ENCODE measurements around the gene XPR1. TPM values are rescaled to one million over a fixed set of nuclear protein-coding genes. Genes with fewer than 3 reads are reported as not detected.

The XPR1 gene
- total and polyA plus RNA-seq, 2 of the 8 experiments (the other 6 are each of a cell fraction or from before 2014, with no cell fraction given): 28.6 to 43.9 TPM

GRCh38 chr1:180863158-180863775 is 231.4 kb downstream of the XPR1 start:
- H3K79me1 ChIP-seq (ENCODE audit: low read depth, low read length): no peaks in the 10 kb centered on the region
- H2AK5ac ChIP-seq (ENCODE audit: low read depth, low read length): no peak overlapping the region
- H3K4me3 ChIP-seq (ENCODE audit: extremely low read depth in 1 of 4, insufficient read depth in 2 of 4, low read depth in 3 of 4, low read length in 4 of 4): no peak overlapping the region
- no peak overlapping the region for H3K4me2 ChIP-seq (ENCODE audit: insufficient read depth in 1 of 2, low read depth in 2 of 2, low read length in 2 of 2)
- no peaks in the 10 kb centered on the region for H3K27me3 ChIP-seq (replicated peaks in 1 of 4; ENCODE audit: control insufficient read depth in 3 of 4, extremely low read depth in 1 of 4, insufficient read depth in 3 of 4, low read length in 3 of 4)
- H3K18ac ChIP-seq (ENCODE audit: extremely low read depth, low read length): no peak overlapping the region
- no peak overlapping the region for H2AFZ ChIP-seq (ENCODE audit: low read length)
- H2BK15ac ChIP-seq (ENCODE audit: low read length): no peak overlapping the region
- no peaks in the 10 kb centered on the region for H3K23me2 ChIP-seq (ENCODE audit: low read depth, low read length)
- peaks cover 0 to 11% (median 2%) of the 10 kb centered on the region in 4 experiments; a peak in 2 of 8 replicates for H3K36me3 ChIP-seq (ENCODE audit: control insufficient read depth in 2 of 4, insufficient read depth in 4 of 4, low read length in 3 of 4)
- H4K20me1 ChIP-seq (replicated peaks in 1 of 2; ENCODE audit: control insufficient read depth in 1 of 2, insufficient read depth in 2 of 2, low read length in 2 of 2): no peaks in the 10 kb centered on the region
- H3K56ac ChIP-seq (replicated peaks; ENCODE audit: insufficient read length, low read depth, low read length): no peak overlapping the region
- H2BK120ac ChIP-seq (replicated peaks; ENCODE audit: low read depth, low read length): no peak overlapping the region
- H2BK5ac ChIP-seq (ENCODE audit: low read depth, low read length): no peak overlapping the region
- no peak overlapping the region for H3K23ac ChIP-seq (ENCODE audit: insufficient read length)
- no peaks in the 10 kb centered on the region for H3K79me2 ChIP-seq (ENCODE audit: control insufficient read depth in 1 of 2, insufficient read depth in 2 of 2, low read length in 2 of 2)
- no peak overlapping the region for H3K4ac ChIP-seq (replicated peaks; ENCODE audit: insufficient read length, low read depth, low read length)
- POLR2A ChIA-PET (ENCODE audit: partially characterized antibody): interaction anchor here (0.8 to 1.1 kb wide), 3 partner anchors 9 to 361 kb away, joined by 3 to 5 read pairs (median 3); partner anchors contain the start of gene ACBD6
- CTCF ChIA-PET (ENCODE audit: partially characterized antibody): interaction anchor here (0.6 to 5.2 kb wide), 41 partner anchors 9 to 614 kb away, joined by 3 to 77 read pairs (median 4); no protein-coding TSS in a partner anchor
- DNase-seq (ENCODE audit: low read depth in 1 of 2, low spot score in 2 of 2) (no peak), FAIRE-seq (peak; percentile 45)
- no peak overlapping the region for H3K27ac ChIP-seq (ENCODE audit: low read depth, low read length)
- no peak overlapping the region for H4K91ac ChIP-seq (replicated peaks; ENCODE audit: insufficient read length, low read length)
- WGBS, 2 experiments (ENCODE audit: extremely low coverage in 1 of 2, insufficient coverage in 1 of 2, insufficient read length in 1 of 2, insufficient replicate concordance in 2 of 2, low coverage in 1 of 2, low lambda C conversion rate in 2 of 2, missing lambda C conversion rate in 1 of 2): 49% methylated on average over 6 of the region's 6 CpGs; no CpG with 5 or more reads in 1 of the 2 experiments
- no peak overlapping the region for H3K9ac ChIP-seq (replicated peaks in 1 of 4; ENCODE audit: extremely low read depth in 1 of 4, low read depth in 3 of 4, low read length in 3 of 4)
- H3K9me3 ChIP-seq (ENCODE audit: insufficient read depth in 2 of 2, low read depth in 1 of 2, low read length in 1 of 2): no peaks in the 10 kb centered on the region; a peak in 1 of 4 replicates
- no peak overlapping the region for H2BK20ac ChIP-seq (ENCODE audit: low read length)
- no peak overlapping the region for H4K8ac ChIP-seq (ENCODE audit: extremely low read depth, insufficient read depth, low read length)
- no peaks in the 10 kb centered on the region for H3K4me1 ChIP-seq (replicated peaks in 1 of 4; ENCODE audit: control insufficient read depth in 3 of 4, insufficient read depth in 4 of 4, low read length in 3 of 4)
- no peak overlapping the region for H4K5ac ChIP-seq (ENCODE audit: insufficient read length, low read depth, low read length)
- no peak overlapping the region for H2BK12ac ChIP-seq (ENCODE audit: low read depth, low read length)
- no peak overlapping the region for H3K14ac ChIP-seq (ENCODE audit: insufficient read length)
- no peak for TF ChIP-seq PHF8 (conservative IDR thresholded peaks at IDR 0.05; ENCODE audit: low read depth, low read length)
- no peak for TF ChIP-seq SAP30 (IDR thresholded peaks at IDR 0.05; ENCODE audit: insufficient read depth, insufficient replicate concordance, low read length)
- no peak for TF ChIP-seq POU5F1 (IDR thresholded peaks at IDR 0.05; ENCODE audit: low read depth, low read length)
- TF ChIP-seq POLR2A (IDR thresholded peaks at IDR 0.05; ENCODE audit: control extremely low read depth in 1 of 2, low read depth in 2 of 2, low read length in 2 of 2): no peak
- TF ChIP-seq CHD2 (IDR thresholded peaks at IDR 0.05; ENCODE audit: low read length): no peak
- TF ChIP-seq RAD21 (IDR thresholded peaks at IDR 0.05 in 1 of 2, conservative IDR thresholded peaks at IDR 0.05 in 1 of 2; ENCODE audit: low read depth in 2 of 2, low read length in 2 of 2): peak; percentile 80 to 82
- no peak for TF ChIP-seq CHD1 (IDR thresholded peaks at IDR 0.05; ENCODE audit: low read depth, low read length)
- TF ChIP-seq SP1 (IDR thresholded peaks at IDR 0.05; ENCODE audit: low read depth, low read length): no peak
- TF ChIP-seq CTBP2 (IDR thresholded peaks at IDR 0.05; ENCODE audit: borderline replicate concordance, insufficient read depth, insufficient read length, low read length): no peak
- no peak for TF ChIP-seq NRF1 (IDR thresholded peaks at IDR 0.05; ENCODE audit: low read depth, low read length)
- no peak for TF ChIP-seq CBX5 (IDR thresholded peaks at IDR 0.05; ENCODE audit: low read depth, low read length)
- TF ChIP-seq FOSL1 (IDR thresholded peaks at IDR 0.05; ENCODE audit: insufficient read depth, low read depth, low read length): no peak
- no peak for TF ChIP-seq BRCA1 (IDR thresholded peaks at IDR 0.05; ENCODE audit: low read depth, low read length)
- no peak for TF ChIP-seq KDM5A (IDR thresholded peaks at IDR 0.05; ENCODE audit: low read length)

All from H1 (cell line).